ENCODE measurements around the gene BCAS3. TPM values are rescaled to one million over a fixed set of nuclear protein-coding genes. Genes with fewer than 3 reads are reported as not detected.

Gene BCAS3
- total RNA-seq, 4 donors from 2014 or later: 18.2 to 60.6 (median 23.4) TPM

GRCh38 chr17:61160789-61161445 lies 483.3 kb downstream of the BCAS3 start:
- TF ChIP-seq POLR2A (IDR thresholded peaks at IDR 0.05) (no peak), CTCF (IDR thresholded peaks at IDR 0.05 in 4 of 5, conservative IDR thresholded peaks at IDR 0.05 in 1 of 5) (no peak)
- intact Hi-C loops (cut with DNase I; ENCODE audit: low total_unique reads): no loop called here
- no peak overlapping the region for H3K4me3 ChIP-seq
- no peaks in the 10 kb centered on the region for H3K36me3 ChIP-seq
- DNase-seq: no peak
- peaks cover 8 to 14% of the 10 kb centered on the region in 2 donors for H3K4me1 ChIP-seq
- H3K27ac ChIP-seq: no peak overlapping the region
- H3K27me3 ChIP-seq: no peaks in the 10 kb centered on the region
- in situ Hi-C loops (cut with MboI; ENCODE audit: low sequenced_read_pairs in 4 of 4): no loop called here
- no peaks in the 10 kb centered on the region for H3K9me3 ChIP-seq
- no peak for ATAC-seq

DNA sequence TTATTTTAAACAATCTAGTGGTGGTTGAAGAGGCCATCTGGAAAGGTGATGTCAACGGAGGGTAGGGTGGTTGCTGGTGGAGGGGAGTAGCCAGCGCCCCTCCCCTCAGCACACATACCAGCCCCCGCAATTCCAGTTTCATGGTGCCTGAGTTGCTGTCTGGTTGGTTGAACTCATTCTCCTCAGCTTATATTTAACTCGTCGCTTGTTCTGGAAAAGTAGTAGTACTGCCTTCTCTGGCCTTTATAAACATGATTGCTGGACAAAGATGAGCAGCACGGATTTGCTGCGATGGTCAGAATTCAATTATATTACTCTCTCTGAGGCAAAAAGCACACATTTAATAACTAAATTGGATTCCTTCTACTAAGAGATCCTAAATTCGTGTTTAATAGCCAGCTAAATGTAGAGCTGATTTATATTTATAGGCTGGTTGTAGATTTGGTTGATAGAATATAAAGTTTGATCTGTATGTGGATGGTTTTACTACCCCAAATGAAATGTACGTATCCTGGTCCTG lies 484.0 kb downstream of the BCAS3 start:
- TF ChIP-seq CTCF (IDR thresholded peaks at IDR 0.05 in 4 of 5, conservative IDR thresholded peaks at IDR 0.05 in 1 of 5) (no peak), POLR2A (IDR thresholded peaks at IDR 0.05) (no peak)
- H3K36me3 ChIP-seq: no peaks in the 10 kb centered on the region
- peaks cover 8 to 14% of the 10 kb centered on the region in 2 donors for H3K4me1 ChIP-seq
- H3K9me3 ChIP-seq: no peaks in the 10 kb centered on the region
- DNase-seq: no peak
- no peaks in the 10 kb centered on the region for H3K27me3 ChIP-seq
- no peak for ATAC-seq
- H3K27ac ChIP-seq: no peak overlapping the region
- in situ Hi-C loops (cut with MboI; ENCODE audit: low sequenced_read_pairs in 4 of 4) (no loop called here), intact Hi-C loops (cut with DNase I; ENCODE audit: low total_unique reads) (no loop called here)
- H3K4me3 ChIP-seq: no peak overlapping the region

DNA sequence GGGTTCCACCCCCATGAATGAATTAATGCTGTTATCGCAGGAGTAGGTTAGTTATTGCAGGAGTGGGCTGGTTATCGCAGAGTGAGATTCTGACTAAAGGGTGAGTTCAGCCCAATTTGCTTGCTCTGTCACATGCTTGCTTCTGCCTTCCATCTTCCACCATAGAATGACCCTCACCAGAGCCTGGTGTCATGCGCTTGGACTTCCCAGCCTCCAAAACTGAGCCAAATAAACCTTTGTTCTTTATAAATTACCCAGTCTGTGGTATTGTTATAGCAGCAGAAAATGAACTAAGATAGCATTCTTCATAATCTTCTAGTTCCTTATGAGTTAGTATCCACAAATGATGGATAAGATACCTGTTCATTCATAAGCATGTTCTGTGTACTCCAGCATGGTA lies 486.9 kb downstream of the BCAS3 start:
- H3K27ac ChIP-seq: no peak overlapping the region
- no peaks in the 10 kb centered on the region for H3K36me3 ChIP-seq
- no peaks in the 10 kb centered on the region for H3K4me1 ChIP-seq
- DNase-seq: no peak
- H3K27me3 ChIP-seq: no peaks in the 10 kb centered on the region
- no peak for TF ChIP-seq CTCF (IDR thresholded peaks at IDR 0.05 in 4 of 5, conservative IDR thresholded peaks at IDR 0.05 in 1 of 5)
- no peak for TF ChIP-seq POLR2A (IDR thresholded peaks at IDR 0.05)
- intact Hi-C loops (cut with DNase I; ENCODE audit: low total_unique reads): no loop called here
- ATAC-seq: no peak
- no peaks in the 10 kb centered on the region for H3K9me3 ChIP-seq
- in situ Hi-C loops (cut with MboI; ENCODE audit: low sequenced_read_pairs in 4 of 4): no loop called here
- H3K4me3 ChIP-seq: no peak overlapping the region

GRCh38 chr17:61167075-61167474 lies 489.4 kb downstream of the BCAS3 start:
- ATAC-seq (no peak), DNase-seq (no peak)
- Histone ChIP-seq H3K27me3 (no peaks in the 10 kb centered on the region), H3K36me3 (no peaks in the 10 kb centered on the region), H3K27ac (no peak overlapping the region), H3K9me3 (no peaks in the 10 kb centered on the region), H3K4me1 (no peaks in the 10 kb centered on the region), H3K4me3 (no peak overlapping the region)
- intact Hi-C loops (cut with DNase I; ENCODE audit: low total_unique reads): no loop called here
- TF ChIP-seq CTCF (IDR thresholded peaks at IDR 0.05 in 4 of 5, conservative IDR thresholded peaks at IDR 0.05 in 1 of 5) (no peak), POLR2A (IDR thresholded peaks at IDR 0.05) (no peak)
- in situ Hi-C loops (cut with MboI; ENCODE audit: low sequenced_read_pairs in 4 of 4): no loop called here

- Histone ChIP-seq H3K27ac (no peak overlapping the region), H3K4me3 (no peak overlapping the region), H3K36me3 (no peaks in the 10 kb centered on the region), H3K4me1 (no peaks in the 10 kb centered on the region), H3K9me3 (no peaks in the 10 kb centered on the region), H3K27me3 (no peaks in the 10 kb centered on the region)
- intact Hi-C loops (cut with DNase I; ENCODE audit: low total_unique reads) (no loop called here), in situ Hi-C loops (cut with MboI; ENCODE audit: low sequenced_read_pairs in 4 of 4) (no loop called here)
- DNase-seq (no peak), ATAC-seq (no peak)
- TF ChIP-seq CTCF (IDR thresholded peaks at IDR 0.05 in 4 of 5, conservative IDR thresholded peaks at IDR 0.05 in 1 of 5) (no peak), POLR2A (IDR thresholded peaks at IDR 0.05) (no peak)
Measured at GRCh38 chr17:61168506-61168905, 490.9 kb downstream of the BCAS3 start.
